Skin of body (tissue), 2 donors: Measurements from ENCODE around the gene GNG12. TPM values are rescaled to one million over a fixed set of nuclear protein-coding genes. Genes with fewer than 3 reads are reported as not detected.

Source experiments
- DNase-seq: peaks from one replicate; lab custom pipeline; 2025; lab: John Stamatoyannopoulos, UW
- total RNA-seq: library from RNA; depleted of rRNA; stranded (reverse); fragments of >200 nt; gene quantifications from one replicate; pipeline ENCODE4 v1.2.3, GENCODE V29; 2014

The GNG12 gene
- total RNA-seq, 1 donor from 2014 or later: 97.0 TPM

GRCh38 chr1:67787746-67788145 lies 45.5 kb downstream of the GNG12 start:
- DNase-seq: no peak

- DNase-seq: peak; percentile 69
Measured at GRCh38 chr1:67785847-67786753, 47.2 kb downstream of the GNG12 start.

GRCh38 chr1:67784545-67785186 lies 48.6 kb downstream of the GNG12 start:
- no peak for DNase-seq

- DNase-seq: peak; percentile 66
Measured at GRCh38 chr1:67780637-67781036, 52.6 kb downstream of the GNG12 start.

GRCh38 chr1:67777440-67777839 lies 55.8 kb downstream of the GNG12 start:
- DNase-seq: peak; percentile 75

- peak; percentile 75 for DNase-seq
Measured at GRCh38 chr1:67777016-67777415, 56.3 kb downstream of the GNG12 start.

- DNase-seq: no peak
Measured at GRCh38 chr1:67773462-67773861, 59.8 kb downstream of the GNG12 start.

GRCh38 chr1:67771749-67772148 lies 61.5 kb downstream of the GNG12 start:
- peak; percentile 51 for DNase-seq

- DNase-seq: no peak
Measured at GRCh38 chr1:67771152-67771551, 62.1 kb downstream of the GNG12 start.

- no peak for DNase-seq
Measured at GRCh38 chr1:67769633-67770256, 63.5 kb downstream of the GNG12 start.

- no peak for DNase-seq
Measured at GRCh38 chr1:67768480-67768879, 64.8 kb downstream of the GNG12 start.

GRCh38 chr1:67767103-67767782 lies 66.0 kb downstream of the GNG12 start:
- DNase-seq: no peak

GRCh38 chr1:67766141-67766978 lies 66.9 kb downstream of the GNG12 start:
- DNase-seq: peak; percentile 83

GRCh38 chr1:67764633-67765032 lies 68.6 kb downstream of the GNG12 start:
- no peak for DNase-seq

GRCh38 chr1:67761730-67762129 lies 71.5 kb downstream of the GNG12 start:
- no peak for DNase-seq

- no peak for DNase-seq
Measured at GRCh38 chr1:67761091-67761490, 72.2 kb downstream of the GNG12 start.

GRCh38 chr1:67760030-67760821 lies 73.0 kb downstream of the GNG12 start:
- peak; percentile 55 for DNase-seq

- DNase-seq: no peak
Measured at GRCh38 chr1:67759692-67760029, 73.6 kb downstream of the GNG12 start.

GRCh38 chr1:67759066-67759465 lies 74.2 kb downstream of the GNG12 start:
- no peak for DNase-seq

- no peak for DNase-seq
Measured at GRCh38 chr1:67755619-67756018, 77.6 kb downstream of the GNG12 start.
